ENCODE measurements around the gene CORO2B.
"Not testable (repeated sequence)": the region's sequence is repeated elsewhere in the genome, so short reads cannot be mapped to it uniquely, and the experiment has no call there.

CORO2B gene

DNA sequence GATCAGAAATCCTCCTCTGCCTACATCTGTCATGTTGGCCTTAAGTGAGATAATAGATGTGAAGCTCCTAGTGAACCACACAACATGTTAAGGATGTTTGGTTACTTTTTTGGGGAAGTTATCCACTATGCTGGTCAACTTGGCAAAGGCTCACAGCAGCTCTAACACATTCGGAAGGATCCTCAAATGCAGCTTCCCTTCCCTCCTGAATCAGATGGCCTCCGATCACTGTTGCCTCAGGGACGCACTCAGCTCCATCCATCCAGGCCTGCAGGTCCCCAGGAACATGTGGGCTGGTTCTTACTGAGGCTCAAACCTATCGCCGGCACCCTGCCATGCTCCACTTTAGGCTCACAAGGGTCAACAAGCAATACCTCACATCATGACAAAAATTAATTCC is 67.9 kb downstream of the CORO2B start:
- no peak for DNase-seq (ENCODE audit: low read depth)

DNA sequence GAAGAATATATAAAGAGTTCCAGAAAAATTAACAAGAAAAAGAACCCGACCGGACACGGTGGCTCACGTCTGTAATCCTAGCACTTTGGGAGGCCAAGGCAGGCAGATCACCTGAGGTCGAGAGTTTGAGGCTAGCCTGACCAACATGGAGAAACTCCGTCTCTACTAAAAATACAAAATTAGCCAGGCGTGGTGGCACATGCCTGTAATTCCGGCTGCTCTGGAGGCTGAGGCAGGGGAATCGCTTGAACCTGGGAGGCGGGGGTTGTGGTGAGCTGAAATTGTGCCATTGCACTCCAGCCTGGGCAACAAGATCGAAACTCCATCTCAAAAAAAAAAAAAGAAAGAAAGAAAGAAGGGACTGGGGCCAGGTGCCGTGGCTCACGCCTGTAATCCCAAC is 68.6 kb downstream of the CORO2B start:
- not testable (repeated sequence) for DNase-seq (ENCODE audit: low read depth)

DNA sequence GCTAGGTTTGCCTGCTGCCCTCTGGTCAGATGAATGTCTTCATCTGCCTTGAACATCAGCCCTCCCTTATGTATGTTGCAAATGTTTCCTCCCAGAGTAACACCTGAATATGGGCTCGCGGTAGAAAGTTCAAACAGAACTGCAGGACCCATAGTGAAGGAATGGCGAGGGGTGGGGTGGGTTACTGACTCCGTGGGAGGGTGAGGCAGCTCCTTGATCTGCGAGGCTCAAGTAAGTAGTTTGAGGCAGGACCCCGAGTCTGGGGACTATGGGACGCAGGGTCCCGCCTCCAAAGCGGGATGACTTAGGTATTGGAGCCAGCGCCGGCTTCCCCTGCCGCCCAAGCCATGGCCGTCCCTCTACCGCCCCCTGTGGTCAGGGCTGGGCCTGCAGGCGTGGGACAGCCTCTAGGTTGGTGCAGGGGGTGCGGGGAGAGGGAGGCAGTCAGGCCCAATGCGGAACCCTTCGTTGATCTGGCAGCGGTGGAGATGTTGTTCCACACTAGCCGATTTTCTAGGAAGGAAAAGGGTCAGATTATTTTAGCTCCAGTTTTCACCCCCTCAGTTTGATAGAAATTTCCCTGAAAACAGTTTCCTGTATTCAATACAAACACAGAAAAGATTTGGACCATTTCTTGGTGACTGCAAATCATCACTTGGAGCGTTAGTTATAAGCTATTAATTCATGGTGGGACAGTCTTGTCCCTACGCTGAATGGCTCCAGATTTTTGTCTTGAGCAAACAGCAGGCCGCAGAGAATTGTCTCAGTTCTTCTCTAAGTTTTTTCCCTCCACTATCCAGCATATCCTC is 72.3 kb downstream of the CORO2B start:
- no peak for DNase-seq (ENCODE audit: low read depth)

GRCh38 chr15:68651916-68652525 is 73.2 kb downstream of the CORO2B start:
- DNase-seq (ENCODE audit: low read depth) = no peak

DNA sequence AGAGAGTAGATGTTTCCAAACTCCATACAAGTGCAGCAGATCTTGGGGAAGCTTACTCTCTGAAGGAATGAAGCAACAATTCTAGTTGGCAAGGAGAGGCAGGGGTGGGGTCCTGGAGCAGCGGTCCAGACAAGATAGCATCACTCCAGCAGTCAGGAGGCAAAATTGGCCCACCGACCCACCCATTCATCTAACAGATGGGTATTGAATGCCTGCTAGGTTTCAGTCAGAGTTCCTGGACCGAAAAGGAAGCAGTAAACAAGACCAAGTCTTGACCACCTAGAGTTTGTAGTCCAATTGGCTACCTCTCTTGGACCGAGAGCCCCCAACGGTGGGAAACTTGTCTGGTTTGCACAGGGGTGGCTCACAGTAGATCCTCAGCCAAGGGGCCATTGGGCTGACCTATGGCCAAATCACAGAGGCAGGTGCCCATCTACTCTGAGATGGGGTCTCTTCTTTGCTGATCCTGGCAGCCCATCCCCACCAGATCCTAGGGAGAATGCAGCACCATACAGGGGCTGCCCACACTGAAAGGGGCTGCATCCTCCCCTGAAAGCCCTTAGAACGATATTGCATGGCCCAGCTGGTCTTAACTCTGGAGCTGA is 74.3 kb downstream of the CORO2B start:
- no peak for DNase-seq (ENCODE audit: low read depth)

- DNase-seq (ENCODE audit: low read depth) = no peak
These were observed 75.0 kb downstream of the CORO2B start for GRCh38 chr15:68653801-68654200.

GRCh38 chr15:68654786-68655560 is 76.2 kb downstream of the CORO2B start:
- no peak for DNase-seq (ENCODE audit: low read depth)

- no peak for DNase-seq (ENCODE audit: low read depth)
These were observed 77.1 kb downstream of the CORO2B start for GRCh38 chr15:68655686-68656437.

GRCh38 chr15:68656438-68656739 is 77.6 kb downstream of the CORO2B start:
- no peak for DNase-seq (ENCODE audit: low read depth)

DNA sequence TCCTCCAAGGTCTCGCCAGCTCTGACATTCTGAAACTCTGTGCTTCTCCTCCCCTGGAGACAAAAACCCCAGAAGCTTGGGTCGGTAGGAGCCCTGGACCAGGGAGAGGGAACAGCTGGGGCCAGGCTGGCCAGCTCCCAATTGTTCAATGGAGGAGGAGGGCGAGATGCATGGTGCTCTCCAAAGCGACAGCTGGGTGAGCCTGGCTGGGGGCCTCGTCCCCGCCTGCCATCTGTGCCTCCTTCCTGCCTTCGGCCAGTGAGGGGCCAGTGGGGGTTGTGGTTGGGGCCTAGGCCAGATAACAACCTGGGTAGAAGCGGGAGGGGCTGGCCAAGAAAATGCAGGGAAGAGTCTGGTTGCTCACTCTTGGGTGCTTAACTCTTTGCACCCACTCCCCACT is 79.4 kb downstream of the CORO2B start:
- DNase-seq (ENCODE audit: low read depth) = no peak

DNA sequence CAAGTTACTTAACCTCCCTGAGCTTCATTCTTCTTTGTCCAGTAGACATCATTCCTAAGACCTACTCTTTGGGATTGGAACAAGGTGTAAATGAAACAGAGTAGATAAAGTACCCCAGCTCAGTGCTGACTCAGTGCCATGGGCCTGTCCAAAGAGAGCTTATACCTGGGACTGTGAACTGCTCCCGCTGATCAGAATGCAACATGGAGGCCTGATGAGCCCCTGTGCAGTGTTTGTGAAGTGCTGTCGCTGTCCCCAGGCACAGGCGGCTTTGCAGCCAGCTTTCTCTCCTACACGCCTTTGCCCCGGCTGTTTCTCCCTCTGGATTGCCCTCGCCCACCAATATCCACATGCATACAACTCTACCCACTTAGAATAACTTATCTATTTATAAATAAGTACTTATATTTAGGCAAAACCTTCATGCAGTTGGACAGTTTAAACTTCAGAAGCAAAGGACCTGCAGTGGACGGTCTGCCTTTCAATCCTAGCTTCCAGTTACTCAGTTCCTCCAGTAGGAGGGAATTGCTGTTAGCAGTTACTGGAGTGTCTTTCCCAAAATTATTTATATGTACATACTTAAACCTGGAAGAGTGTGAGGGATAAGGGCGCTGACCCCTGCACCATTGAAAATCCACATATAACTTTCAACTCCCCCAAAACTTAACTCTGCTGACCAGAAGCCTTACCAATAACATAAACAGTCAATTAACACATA is 80.0 kb downstream of the CORO2B start:
- DNase-seq (ENCODE audit: low read depth) = no peak

- no peak for DNase-seq (ENCODE audit: low read depth)
These were observed 84.7 kb downstream of the CORO2B start for GRCh38 chr15:68663526-68663925.

- DNase-seq (ENCODE audit: low read depth) = no peak
These were observed 87.5 kb downstream of the CORO2B start for GRCh38 chr15:68666120-68666811.

- DNase-seq (ENCODE audit: low read depth) = no peak
These were observed 88.1 kb downstream of the CORO2B start for GRCh38 chr15:68666812-68667450.

- no peak for DNase-seq (ENCODE audit: low read depth)
These were observed 89.2 kb downstream of the CORO2B start for GRCh38 chr15:68667800-68668625.

DNA sequence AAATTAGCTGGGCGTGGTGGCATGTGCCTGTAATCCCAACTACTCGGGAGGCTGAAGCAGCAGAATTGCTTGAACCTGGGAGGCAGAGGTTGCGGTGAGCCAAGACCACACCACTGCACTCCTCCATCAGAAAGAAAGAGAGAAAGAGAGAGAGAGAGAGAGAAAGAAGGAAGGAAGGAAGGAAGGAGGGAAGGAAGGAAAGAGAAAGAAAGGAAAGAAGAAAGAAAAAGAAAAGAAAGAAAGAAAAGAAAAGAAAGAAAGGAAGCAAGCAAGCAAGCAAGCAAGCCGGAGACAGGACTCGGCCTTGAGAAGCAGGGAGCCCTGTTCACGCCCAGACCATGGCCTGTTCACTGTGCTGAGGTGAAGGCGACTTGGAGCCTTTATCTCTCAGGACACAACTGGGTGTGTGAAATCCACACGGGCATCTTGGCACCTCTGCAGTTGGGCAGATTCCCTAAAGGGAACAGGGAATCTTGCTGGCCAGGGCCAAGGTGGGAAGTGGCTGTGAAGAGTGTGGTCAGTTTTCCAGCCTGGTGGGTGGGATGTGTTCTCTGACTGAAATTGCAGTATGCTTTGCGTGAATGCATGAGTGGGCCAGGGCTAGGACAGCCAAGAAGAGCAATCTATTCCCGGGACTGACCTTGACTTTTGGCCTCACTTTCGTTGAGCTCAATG is 90.3 kb downstream of the CORO2B start:
- no peak for DNase-seq (ENCODE audit: low read depth)

GRCh38 chr15:68672251-68672650 is 93.5 kb downstream of the CORO2B start:
- no peak for DNase-seq (ENCODE audit: low read depth)

DNA sequence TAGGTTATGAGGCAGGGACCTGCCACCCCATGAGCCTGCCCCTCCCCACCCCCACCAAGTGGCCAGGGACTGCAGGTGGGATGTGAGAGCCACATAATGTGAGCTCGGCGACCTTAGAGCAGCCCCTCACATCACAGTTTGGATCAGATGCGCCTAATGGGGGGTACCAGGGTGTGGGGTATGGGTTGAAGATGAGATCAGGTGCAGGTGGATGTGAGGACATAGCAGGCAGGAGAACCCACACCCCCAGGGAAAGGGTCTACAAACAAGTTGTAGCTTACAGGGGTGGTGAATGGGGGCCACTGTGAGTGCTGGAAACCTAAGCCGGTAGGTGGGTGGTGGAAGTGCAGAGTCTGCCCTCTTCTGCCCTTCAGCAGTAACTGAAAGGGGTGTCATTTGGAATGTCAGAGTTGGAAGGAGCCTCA is 94.0 kb downstream of the CORO2B start:
- no peak for DNase-seq (ENCODE audit: low read depth)

GRCh38 chr15:68674975-68675374 is 96.2 kb downstream of the CORO2B start:
- no peak for DNase-seq (ENCODE audit: low read depth)

All from stimulated activated CD8-positive, alpha-beta memory T cell treated with anti-CD3 and anti-CD28 coated beads, Interleukin-12 subunit alpha, Interleukin-12 subunit beta, amount 100 ng/mL, for 1 hour (primary cell).